Inflammatory macrophage (primary cell): Measurements from ENCODE around the gene SLC5A5.
A peak's percentile ranks its signal among the peaks of the same experiment; 100 is the strongest.

ENCODE experiments used
- DNase-seq, 2 donors: peaks; one replicate each; pipeline ENCODE4 v3.0.0-alpha.2; 2020 to 2022
- total RNA-seq, 18 experiments: gene quantifications; one replicate each; lab custom pipeline; 2026; ENCODE audit warnings: mixed read lengths in 6 of 18, inconsistent platforms in 2 of 18; lab: John Stamatoyannopoulos, UW

Gene SLC5A5
- total RNA-seq, result 0 to 0.20 (median 0) reads per million in 18 experiments

GRCh38 chr19:17871878-17872250, at the start of gene SLC5A5:
SLC5A5 (plus strand) TSS chr19:17871945; CDS start chr19:17872320, 375 bp downstream.
- DNase-seq, result no peak

DNA sequence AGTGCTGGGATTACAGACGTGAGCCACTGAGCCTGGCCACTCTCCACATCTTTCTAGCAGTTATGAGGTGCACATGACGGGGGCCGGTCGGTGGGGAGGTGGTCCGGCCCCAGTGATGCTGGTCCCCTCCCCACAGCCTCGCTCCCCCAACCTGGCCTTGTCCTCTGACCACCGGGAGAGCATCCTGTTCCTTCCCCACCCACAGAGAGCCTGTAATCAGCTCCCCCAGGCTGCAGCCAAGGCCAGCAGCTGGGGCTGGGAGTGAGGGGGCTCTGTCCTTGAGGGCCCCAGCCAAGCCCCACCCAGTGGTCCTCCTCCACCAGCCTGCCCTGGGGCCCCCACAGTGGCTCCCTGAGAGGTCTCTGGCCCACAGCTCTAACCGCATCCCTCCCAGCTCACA, 47.4 kb upstream of the SLC5A5 start:
- DNase-seq, result no peak

- DNase-seq, result no peak
These were observed 45.2 kb upstream of the SLC5A5 start for GRCh38 chr19:17826508-17827056.

DNA sequence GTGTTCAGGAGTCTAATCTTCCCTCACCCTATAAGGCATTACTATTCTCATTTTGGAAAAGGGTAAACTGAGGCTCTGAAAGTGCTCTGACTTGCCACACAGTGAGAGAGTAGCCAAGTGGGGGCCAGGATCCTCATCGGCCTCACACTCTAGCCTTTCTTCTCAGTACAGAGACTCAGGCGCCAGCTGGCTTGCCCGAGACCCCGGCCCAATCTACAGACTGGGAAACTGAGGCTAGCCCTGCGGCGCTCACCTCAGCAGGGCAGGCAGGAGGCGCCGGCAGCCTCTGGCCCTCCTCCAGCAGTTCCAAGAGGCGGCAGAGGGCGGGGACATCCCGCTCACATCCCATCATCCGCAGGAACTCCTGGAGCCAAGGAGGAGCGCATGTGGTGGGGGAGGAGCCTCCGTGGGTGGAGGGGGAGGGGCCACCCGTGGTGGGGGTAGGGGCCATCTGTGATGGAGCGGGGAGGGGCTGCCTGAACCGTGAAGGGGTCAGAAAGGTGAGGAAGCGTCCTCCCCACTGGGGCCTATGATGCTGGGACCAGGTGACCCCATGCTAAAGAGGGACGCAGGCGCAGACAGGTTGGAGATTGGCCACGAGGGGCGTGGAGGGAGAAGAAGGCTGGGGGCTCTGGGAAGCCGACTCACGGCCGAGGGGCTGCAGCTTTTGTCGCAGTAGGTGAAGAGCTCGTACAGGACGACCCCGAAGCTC, 41.7 kb upstream of the SLC5A5 start:
- no peak for DNase-seq

DNA sequence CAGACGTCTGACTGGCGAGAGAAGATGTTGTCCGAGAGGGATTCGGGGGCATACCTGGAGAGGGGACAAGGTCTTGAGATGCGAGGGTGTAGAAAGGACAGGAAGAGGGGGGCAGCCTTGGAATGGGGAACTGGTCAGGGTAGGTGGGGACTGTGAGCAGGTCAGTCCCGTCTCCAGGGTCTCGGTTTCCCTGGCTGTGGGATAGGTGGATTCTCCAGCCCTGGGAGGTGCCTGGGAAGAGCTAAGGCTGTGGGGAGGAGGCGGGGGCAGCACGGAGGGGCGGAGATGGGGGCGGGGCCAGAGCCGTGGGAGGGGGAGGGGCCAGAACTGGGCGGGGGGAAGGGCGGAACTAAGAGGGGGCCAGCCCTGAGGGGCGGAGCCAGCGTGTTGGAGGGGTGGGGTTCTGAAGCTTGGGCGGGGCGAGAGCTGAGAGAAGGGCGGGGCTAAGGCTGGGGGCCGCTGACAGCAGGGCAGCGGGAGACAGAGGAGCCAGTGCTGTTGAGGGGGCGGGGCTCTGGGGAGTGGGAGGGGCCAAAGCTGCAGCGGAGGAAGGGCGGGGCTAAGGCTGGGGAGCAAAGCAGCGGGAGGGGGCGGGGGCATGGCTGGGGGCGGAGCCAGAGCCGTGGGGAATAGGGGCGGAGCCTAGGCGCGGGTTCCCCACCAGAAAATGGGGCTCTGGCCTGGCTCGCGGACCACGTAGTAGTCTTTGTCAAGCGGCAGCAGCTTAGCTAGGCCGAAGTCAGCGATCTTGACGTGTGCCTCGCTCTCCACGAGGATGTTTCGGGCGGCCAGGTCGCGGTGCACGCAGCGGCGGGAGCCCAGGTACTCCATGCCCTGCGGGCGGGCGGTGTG, 41.0 kb upstream of the SLC5A5 start:
- no peak for DNase-seq

DNA sequence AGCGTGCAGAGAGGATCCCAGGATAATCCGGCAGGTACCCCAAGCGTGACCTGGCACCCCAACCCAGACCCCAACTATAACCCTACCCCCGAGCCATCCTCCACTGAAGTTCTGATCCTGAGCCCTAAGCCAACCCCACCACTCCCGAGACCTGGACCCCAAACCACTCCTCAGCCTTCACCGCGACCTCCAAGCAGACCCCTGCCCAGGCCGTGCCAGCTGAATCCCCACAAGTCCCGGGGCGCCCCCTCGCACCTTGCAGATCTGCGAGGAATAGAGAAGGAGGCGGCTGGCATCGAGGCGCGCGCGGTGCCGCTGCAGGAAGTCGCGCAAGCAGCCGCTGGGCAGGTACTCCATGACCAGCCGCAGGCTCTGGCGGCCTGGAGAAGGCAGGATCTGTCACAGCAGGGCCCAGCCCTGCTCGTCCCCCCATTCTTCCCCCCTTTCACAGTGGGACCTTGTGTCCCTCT, 40.3 kb upstream of the SLC5A5 start:
- no peak for DNase-seq

DNA sequence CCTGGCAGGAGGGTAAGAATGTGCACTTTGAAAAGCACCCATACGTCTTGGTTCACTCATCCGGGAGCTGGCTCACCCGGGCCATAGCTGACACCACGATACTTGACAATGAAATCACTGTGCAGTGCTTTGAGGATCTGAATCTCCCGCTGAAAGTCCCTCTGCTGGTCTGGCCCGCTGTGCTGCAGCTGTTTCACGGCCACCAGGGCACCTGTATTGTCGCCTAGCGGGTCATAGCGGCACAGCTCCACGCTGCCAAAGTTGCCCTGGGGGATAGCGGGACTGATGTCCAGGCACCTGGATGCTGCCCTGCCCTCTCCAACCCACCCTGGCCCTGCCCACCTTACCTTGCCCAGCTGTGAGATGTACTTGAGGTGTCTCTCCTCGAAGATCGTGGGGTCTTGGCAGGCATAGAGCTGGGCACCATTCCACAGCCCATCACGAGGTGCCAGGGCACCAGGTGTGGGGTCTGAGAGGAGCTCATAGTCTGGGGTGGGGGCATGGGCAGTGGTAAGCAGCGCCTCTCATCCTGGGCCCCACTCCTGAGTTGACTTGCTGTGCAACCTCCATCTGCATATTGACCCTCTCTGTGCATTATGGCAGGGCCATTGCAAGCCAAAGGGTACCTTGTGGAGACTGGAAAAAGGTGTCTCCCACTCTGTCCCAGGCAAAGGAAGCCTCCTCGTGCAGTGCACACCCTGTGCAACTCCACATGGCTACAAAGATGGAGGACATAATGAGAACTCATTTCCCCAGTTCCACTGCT, 39.1 kb upstream of the SLC5A5 start:
- DNase-seq, result no peak

DNA sequence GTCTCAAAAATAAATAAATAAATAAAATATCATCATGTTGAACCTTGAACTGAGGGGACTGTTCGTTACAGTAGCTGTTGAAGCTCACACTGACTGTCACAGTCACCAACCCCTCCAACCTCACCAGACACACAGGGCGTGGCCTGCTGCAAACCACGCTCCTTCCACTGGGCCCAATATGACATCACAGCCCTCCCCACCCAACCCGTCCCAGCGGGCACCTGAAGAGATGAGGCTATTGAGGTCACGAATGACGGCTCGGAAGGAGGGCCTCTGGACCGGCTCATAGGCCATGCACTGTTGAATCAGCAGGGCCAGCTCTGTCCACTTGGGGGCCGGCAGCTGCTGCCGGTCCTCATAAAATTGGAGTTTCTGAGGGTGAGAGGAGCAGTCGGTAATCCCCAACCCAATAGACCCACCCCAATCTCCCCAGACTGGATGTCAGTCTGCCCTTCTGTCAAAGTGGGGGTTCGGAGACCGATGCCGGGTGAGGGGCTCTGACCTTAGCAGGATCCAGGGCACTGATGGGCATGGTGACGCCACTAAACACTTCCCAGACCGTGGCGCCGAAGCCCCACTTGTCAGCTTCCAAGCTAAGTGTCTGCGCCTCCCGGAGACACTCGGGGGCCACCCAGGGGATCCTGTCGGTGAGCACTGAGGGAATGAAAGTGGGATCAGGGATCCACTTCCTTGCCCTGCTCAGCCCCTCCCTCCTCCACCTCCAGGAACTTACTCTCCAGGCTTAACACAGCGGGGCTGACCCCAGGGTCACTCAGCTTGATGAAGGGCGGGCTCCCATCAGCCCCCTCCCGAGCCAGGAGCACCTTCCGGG, 37.2 kb upstream of the SLC5A5 start:
- DNase-seq, result no peak

DNA sequence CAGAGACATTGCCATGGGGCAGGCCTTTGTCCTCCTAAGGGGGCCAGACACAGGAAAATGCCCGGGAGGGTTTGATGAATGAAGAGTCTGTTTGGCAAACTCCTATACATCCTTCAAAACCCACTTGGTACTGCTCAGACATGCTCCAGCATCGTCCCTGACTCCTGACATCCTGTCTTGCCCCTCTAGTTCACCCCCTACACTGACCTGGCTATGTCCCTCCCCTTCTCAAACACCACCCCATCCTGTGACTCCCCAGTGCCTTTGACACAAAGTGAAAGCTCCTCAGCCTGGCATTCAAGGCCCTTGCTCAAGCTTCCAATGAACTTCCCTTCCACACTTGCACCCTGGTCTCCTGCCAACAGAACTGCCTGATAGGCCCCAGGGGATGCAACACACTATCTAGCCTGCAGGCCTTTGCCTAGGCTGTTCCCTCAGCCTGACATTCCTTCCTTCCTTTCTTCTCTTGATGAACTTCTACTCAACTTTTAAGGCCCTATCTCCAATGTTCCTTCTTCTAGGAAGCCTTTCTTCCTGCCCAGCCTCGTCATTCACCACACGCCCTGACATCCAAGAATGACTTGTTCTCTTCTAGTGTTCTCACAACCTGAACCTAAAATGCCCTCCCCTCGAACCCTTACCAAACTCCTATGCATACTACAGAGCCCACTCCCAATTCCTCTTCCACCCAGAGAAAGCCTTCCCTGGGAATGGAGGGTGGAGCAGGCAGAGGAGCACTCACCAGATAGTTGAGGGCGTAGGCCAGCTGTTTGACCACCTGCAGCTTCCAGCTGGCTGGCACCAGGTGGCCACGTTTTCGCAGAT, 36.4 kb upstream of the SLC5A5 start:
- no peak for DNase-seq

DNA sequence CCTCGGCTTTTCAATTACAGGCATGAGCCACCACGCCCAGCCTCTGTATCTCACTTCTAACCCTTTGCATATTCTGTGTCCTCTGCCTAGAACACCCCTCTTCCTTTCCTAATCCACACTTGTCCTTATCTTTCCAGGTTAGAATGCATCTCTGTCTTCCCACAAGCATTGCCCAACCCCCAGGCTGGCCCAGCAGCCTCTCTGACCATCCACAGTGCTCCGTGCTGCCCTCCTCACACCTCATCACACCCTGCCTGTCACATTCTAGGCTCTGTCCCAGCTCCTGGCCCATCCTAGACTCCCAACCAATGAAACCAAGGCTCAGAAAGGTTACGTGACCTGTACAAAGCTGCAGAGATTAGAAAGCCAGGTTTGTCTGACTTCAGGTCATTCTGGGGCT, 35.2 kb upstream of the SLC5A5 start:
- DNase-seq, result no peak

DNA sequence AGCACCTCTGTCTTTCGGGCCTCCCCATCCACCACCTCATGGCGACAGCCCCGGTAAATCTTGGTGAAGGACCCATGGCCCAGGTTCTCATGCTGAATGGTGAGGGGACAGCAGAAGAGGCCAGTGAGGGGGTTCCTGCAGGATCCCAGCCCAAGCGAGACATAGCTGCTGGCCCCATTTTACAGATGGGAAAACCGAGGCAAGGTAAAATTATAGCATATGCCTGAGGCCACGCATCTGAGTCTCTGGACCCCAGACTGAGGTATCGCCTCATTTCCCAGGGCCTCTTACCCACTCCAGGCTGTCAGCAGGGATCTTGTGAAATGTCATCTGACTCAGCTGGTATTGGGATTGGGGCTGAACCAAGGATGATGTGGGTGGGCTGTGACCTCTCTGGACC, 33.8 kb upstream of the SLC5A5 start:
- peak in 1 of 2 donors; percentile 24 for DNase-seq

GRCh38 chr19:17840019-17840418, 31.7 kb upstream of the SLC5A5 start:
- no peak for DNase-seq

DNA sequence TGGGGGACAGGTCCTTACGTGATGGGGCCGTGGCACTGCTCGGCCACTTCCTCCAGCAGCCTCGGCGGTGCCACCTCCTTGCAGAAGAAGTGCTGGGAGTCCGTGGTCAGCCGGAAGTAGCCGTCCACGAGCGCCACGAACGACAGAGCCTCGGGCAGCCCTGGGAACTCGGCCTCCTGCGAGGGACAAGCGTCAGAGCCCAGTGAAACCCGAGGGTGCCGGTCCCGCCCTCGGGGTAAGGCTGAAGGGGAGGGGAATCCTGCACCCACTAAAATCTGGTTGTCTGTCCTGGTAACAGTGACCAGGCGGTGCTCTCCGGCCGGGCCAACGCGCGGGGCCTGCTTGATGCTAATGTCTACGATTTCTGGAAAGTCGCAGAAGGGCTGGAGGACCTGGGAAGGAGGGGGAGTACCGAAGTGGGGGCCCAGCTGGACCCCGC, 30.4 kb upstream of the SLC5A5 start:
- no peak for DNase-seq

GRCh38 chr19:17841810-17842662, 29.7 kb upstream of the SLC5A5 start:
- DNase-seq, result no peak

DNA sequence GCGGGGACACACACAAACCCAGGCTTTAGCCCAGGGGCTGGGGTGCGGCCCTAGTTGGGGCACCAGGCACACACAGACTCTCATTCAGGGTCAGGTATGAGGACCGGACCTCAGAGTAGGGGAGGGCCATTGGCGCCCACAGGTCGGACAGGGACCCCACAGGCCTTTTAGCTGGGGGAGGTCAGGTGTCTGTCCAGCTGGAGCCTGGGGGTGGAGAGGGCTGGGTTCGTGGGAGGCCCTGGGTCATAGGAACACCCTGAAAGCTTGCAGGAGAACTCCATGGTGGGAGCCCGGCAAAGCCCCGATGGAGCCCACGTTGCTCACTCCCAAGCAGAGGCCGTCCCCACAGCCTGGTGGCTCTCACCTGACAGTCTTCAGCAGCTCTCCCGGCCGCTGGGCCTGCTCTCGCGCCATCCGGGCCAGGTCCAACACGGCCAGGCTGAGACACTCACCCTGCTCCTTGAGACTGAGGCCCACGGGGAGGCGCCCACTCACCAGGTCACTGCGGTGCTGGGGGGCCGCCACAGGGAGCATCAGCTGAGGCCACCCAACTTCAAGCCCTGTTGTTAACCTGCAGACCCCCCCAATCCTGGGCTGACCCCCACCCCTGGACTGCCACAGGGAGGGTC, 29.0 kb upstream of the SLC5A5 start:
- no peak for DNase-seq

- peak in 1 of 2 donors; percentile 30 for DNase-seq
These were observed 28.4 kb upstream of the SLC5A5 start for GRCh38 chr19:17843292-17843827.

DNA sequence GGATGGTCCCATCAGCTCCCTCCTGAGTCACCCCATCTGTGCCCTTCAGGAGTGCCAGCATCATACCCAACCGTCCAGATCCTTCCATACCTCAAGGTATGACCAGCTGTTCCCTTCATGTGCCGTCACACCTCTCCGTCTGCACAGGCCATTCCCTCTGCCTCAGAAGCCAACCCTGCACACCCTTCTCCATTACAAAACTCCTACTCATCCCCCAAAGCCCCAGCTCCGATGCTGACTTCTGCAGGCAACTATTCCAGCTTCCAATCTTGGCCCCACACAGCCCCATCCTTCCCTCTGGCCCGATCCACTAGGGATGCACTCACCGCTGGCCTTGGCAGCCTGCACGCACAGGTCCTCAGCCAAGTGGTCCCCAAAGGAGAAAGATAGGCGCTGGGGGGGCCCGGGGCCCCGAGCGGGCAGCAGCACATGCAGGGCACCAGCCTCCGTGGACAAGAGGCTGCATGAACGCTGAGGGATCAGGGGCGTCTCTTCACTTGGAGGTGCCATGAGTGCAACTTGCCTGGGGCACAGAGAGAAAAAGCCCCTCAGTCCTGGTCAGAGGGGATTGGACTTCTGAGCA, 27.7 kb upstream of the SLC5A5 start:
- DNase-seq, result no peak

DNA sequence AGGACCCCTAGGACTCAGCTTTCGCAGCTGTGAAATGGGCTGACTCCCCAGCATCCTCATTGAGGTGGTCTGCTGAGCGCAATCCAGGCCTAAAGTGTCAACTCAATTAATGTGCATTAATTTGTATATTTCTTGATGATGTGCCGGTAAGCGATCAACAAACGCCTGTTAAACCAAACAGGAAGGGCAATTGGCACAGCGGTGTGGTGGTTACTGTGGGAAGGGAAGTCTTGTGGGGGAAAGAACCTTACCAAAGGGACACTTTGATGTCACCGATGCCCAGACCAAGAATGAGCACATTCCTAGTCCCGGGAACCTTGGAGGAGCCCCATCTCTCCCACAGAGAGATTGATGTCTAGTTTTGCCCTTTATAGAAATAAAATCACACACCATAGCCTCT, 25.6 kb upstream of the SLC5A5 start:
- no peak for DNase-seq
